Memory B cell (primary cell): Measurements from ENCODE around the gene GOLGA8Q.
"Not testable (repeated sequence)": the region's sequence is repeated elsewhere in the genome, so short reads cannot be mapped to it uniquely, and the experiment has no call there.

ENCODE experiments used
- ATAC-seq: fragments of 150-1000 bp; cut with Tn5 transposase; 2 replicates; pipeline ENCODE4 v1.10.0; 2021; ENCODE audit warnings: low read depth, mild to moderate bottlenecking, moderate library complexity
- DNase-seq, 2 donors: peaks; one replicate each; pipeline ENCODE4 v3.0.0; 2022; ENCODE audit warnings: low spot score in 2 of 2
- H3K27ac Mint-ChIP-seq: one replicate; pipeline ENCODE4 v1.8.0; 2022; ENCODE audit warnings: mild to moderate bottlenecking, moderate library complexity, mixed read lengths
- H3K27me3 Mint-ChIP-seq: one replicate; pipeline ENCODE4 v1.8.0; 2022; ENCODE audit warnings: mixed read lengths
- H3K36me3 Mint-ChIP-seq: one replicate; pipeline ENCODE4 v1.8.0; 2022; ENCODE audit warnings: mild to moderate bottlenecking, mixed read lengths
- H3K4me1 Mint-ChIP-seq: one replicate; pipeline ENCODE4 v1.8.0; 2022; ENCODE audit warnings: mixed read lengths
- H3K4me3 Mint-ChIP-seq: one replicate; pipeline ENCODE4 v1.8.0; 2022; ENCODE audit warnings: mild to moderate bottlenecking, moderate library complexity, mixed read lengths
- H3K9me3 Mint-ChIP-seq: one replicate; pipeline ENCODE4 v1.8.0; 2022; ENCODE audit warnings: mixed read lengths

Gene GOLGA8Q

DNA sequence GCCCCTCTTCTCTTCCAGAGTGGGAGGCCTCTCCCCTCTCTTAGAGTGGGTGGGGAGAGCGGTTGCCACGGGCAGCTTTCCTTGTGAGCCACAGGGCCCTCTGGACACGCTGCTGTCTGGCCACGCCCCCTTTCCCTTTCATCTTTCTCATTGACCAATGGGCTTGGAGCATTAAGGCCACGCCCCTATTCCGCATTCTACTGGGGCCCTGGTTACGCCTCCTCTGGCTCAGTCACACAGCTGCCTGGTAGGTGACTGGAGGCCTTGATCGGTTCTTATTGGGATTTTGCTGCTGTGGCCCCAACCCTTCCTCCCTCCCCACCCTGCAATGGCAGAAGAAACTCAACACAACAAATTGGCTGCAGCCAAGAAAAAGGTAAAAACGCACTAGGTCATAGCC lies at the start of gene GOLGA8Q:
Gene GOLGA8Q, plus strand, starts transcription at position 301 of the 400 bp plus-strand sequence. Its CDS starts 28 bp downstream, at position 329.
- H3K4me3 Mint-ChIP-seq, ATAC-seq, H3K27me3 Mint-ChIP-seq, H3K9me3 Mint-ChIP-seq, H3K4me1 Mint-ChIP-seq, DNase-seq, H3K27ac Mint-ChIP-seq, H3K36me3 Mint-ChIP-seq: not testable (repeated sequence)

GRCh38 chr15:30502904-30503781 lies 48.7 kb upstream of the GOLGA8Q start:
- H3K9me3 Mint-ChIP-seq, DNase-seq, H3K4me1 Mint-ChIP-seq, H3K27ac Mint-ChIP-seq, H3K4me3 Mint-ChIP-seq, ATAC-seq, H3K27me3 Mint-ChIP-seq, H3K36me3 Mint-ChIP-seq: not testable (repeated sequence)

GRCh38 chr15:30504162-30504843 lies 47.5 kb upstream of the GOLGA8Q start:
- not testable (repeated sequence) for H3K36me3 Mint-ChIP-seq, H3K27me3 Mint-ChIP-seq, H3K27ac Mint-ChIP-seq, H3K4me1 Mint-ChIP-seq, DNase-seq, H3K9me3 Mint-ChIP-seq, H3K4me3 Mint-ChIP-seq, ATAC-seq

GRCh38 chr15:30514545-30514944 lies 37.3 kb upstream of the GOLGA8Q start:
- DNase-seq, H3K36me3 Mint-ChIP-seq, ATAC-seq, H3K4me1 Mint-ChIP-seq, H3K4me3 Mint-ChIP-seq, H3K9me3 Mint-ChIP-seq, H3K27me3 Mint-ChIP-seq, H3K27ac Mint-ChIP-seq: not testable (repeated sequence)

DNA sequence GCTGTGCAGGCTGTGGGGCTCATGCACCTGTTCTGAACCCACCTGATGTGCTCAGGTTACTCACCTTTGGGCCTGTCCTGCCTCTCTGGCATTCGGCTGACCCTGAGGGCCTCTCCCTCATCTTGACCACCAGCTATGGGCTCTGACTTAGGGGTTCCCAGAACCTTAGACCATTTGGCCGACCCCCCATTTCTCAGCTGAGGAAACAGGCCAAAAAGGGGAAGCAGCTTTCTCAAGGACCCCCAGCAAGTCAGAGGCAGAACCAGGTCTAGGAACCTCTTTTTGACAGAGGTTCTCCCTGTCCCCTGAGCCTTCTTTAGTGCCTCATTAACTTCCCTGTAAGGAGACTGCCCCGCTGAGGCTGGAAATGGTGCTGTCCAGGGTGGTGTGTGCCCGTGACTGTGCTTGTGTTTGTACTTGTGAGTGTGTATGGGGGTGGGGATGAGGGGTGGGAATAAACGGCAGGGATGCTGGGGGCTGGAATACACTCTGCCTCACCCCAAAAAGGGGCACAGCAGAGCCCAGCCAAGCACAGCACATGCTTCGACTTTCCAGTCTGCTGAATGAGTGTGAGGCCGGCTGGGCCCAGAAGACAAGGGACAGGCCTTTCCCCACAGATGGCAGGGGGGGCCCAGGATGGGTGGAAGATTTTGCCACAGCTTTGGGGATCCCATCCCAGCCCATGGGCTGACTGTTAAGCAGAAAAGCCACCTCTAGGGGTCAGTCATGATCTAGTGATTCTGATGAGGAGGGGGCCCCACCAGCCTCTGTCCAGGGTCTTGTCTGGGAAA lies 28.2 kb upstream of the GOLGA8Q start:
- H3K4me3 Mint-ChIP-seq, H3K27ac Mint-ChIP-seq, H3K9me3 Mint-ChIP-seq, DNase-seq, H3K36me3 Mint-ChIP-seq, H3K27me3 Mint-ChIP-seq, ATAC-seq, H3K4me1 Mint-ChIP-seq: not testable (repeated sequence)

DNA sequence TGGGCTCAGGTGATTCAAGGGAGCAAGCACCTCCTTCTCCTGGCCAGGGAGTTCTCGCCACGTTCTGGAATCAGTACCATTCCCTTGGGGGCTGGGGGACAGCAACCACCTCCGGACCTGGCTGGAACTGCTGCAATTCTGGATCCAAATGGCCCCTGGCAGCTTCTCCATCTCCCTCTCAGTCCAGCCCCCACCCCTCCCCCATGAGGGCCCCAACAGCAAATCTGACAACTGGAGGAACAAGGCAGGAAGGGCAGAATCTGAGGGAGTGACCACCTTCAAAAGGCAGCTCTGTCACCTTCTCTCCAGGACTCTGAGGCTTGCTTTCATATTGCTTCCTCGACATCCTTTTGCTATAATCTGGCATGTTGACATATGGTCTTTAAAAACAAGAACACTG lies 25.9 kb upstream of the GOLGA8Q start:
- DNase-seq, H3K27ac Mint-ChIP-seq, H3K36me3 Mint-ChIP-seq, H3K9me3 Mint-ChIP-seq, H3K4me3 Mint-ChIP-seq, ATAC-seq, H3K27me3 Mint-ChIP-seq, H3K4me1 Mint-ChIP-seq: not testable (repeated sequence)

DNA sequence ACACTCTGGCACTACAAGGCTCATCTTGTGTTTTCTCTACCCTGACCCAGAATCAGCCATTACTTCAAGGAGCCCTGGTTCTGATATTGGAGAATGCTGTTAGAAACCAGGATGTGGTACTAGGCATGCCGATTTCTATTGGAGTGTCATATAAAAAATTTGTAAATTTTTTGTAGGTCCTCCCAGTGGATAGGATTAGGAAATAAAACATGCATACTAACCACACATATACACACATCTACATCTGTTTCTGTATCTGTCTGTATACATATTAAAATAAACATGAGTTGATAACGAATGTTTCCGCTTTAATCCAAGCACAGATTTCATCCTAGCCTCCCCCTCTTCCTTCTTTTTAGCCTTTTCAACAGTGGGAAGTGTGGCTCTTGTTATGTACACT lies 22.8 kb upstream of the GOLGA8Q start:
- H3K27ac Mint-ChIP-seq, ATAC-seq, H3K4me1 Mint-ChIP-seq, DNase-seq, H3K36me3 Mint-ChIP-seq, H3K27me3 Mint-ChIP-seq, H3K9me3 Mint-ChIP-seq, H3K4me3 Mint-ChIP-seq: not testable (repeated sequence)

- DNase-seq: peak in 1 of 2 donors; percentile 28
Observed at GRCh38 chr15:30566949-30567348, 15.1 kb downstream of the GOLGA8Q start.

GRCh38 chr15:30573012-30573491 lies 21.2 kb downstream of the GOLGA8Q start:
- H3K27me3 Mint-ChIP-seq, H3K27ac Mint-ChIP-seq, H3K4me3 Mint-ChIP-seq, H3K9me3 Mint-ChIP-seq, DNase-seq, H3K36me3 Mint-ChIP-seq, H3K4me1 Mint-ChIP-seq: not testable (repeated sequence)
- ATAC-seq: peak; percentile 78

More at GRCh38 chr15:30566949-30567348, 15.1 kb downstream of the GOLGA8Q start:
- H3K4me3 Mint-ChIP-seq, H3K9me3 Mint-ChIP-seq, H3K27ac Mint-ChIP-seq, H3K27me3 Mint-ChIP-seq, H3K36me3 Mint-ChIP-seq, H3K4me1 Mint-ChIP-seq: not testable (repeated sequence)
- ATAC-seq: peak; percentile 78

DNA sequence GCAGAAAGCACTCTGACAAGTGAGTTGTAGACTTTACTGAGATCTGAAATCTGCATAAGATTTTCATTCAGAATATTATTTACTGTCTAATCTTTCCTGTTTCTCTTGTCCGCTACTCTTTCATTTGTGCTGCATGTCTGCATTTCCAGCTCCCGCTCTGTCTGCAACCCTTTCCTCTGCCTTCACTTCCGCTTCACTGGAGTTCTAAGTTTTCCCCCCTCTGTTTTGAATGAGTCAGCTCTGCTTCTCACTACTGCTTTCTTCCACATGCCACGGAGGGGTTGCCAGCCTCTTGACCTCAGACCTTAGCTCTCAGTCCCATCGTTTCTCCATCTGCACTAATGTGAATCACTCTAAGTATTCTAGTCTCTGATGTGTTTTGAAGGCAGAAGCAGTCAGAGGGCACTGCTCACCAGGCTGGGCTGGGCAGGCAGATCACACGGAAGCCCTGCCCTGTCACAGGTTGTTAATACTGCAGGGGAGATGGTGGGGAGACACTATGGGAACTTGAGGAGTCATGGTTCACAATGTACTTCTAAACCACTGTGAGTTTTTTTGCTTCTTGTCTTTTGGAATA lies 27.6 kb downstream of the GOLGA8Q start:
- ATAC-seq, H3K27me3 Mint-ChIP-seq, H3K4me1 Mint-ChIP-seq, H3K27ac Mint-ChIP-seq, H3K36me3 Mint-ChIP-seq, H3K4me3 Mint-ChIP-seq, DNase-seq, H3K9me3 Mint-ChIP-seq: not testable (repeated sequence)

DNA sequence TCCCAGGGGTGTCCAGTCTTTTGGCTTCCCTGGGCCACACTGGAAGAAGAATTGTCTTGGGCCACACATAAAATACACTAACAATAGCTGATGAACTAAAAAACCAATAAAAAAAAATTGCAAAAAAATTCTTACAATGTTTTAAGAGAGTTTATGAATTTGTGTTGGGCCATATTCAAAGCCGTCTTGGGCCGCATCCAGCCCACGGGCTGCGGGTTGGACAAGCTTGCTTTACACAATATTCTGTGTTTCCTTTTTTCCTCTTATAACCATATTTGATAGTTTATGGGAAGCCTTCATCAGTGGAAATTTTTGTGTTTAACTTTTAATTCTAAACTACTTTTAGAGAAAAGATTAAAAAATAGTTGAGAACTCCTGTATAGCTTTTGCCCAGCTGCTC lies 28.9 kb downstream of the GOLGA8Q start:
- DNase-seq, H3K36me3 Mint-ChIP-seq, H3K4me3 Mint-ChIP-seq, H3K4me1 Mint-ChIP-seq, H3K27me3 Mint-ChIP-seq, ATAC-seq, H3K9me3 Mint-ChIP-seq, H3K27ac Mint-ChIP-seq: not testable (repeated sequence)

GRCh38 chr15:30598953-30599352 lies 47.1 kb downstream of the GOLGA8Q start:
- ATAC-seq, H3K9me3 Mint-ChIP-seq, H3K36me3 Mint-ChIP-seq, H3K27ac Mint-ChIP-seq, H3K27me3 Mint-ChIP-seq, H3K4me1 Mint-ChIP-seq, H3K4me3 Mint-ChIP-seq, DNase-seq: not testable (repeated sequence)

GRCh38 chr15:30603796-30604195 lies 51.9 kb downstream of the GOLGA8Q start, which contains the start of gene GOLGA8H:
GOLGA8H (plus strand) TSS chr15:30604028; CDS start chr15:30604126, 98 bp downstream.
- not testable (repeated sequence) for H3K36me3 Mint-ChIP-seq, H3K4me3 Mint-ChIP-seq

More at GRCh38 chr15:30603796-30604195, 51.9 kb downstream of the GOLGA8Q start, which contains the start of gene GOLGA8H:
- ATAC-seq, H3K27me3 Mint-ChIP-seq, H3K4me1 Mint-ChIP-seq, H3K27ac Mint-ChIP-seq, H3K9me3 Mint-ChIP-seq, DNase-seq: not testable (repeated sequence)
